ENCODE results near the gene GPR3. TPM values are rescaled to one million over a fixed set of nuclear protein-coding genes. Genes with fewer than 3 reads are reported as not detected.

The GPR3 gene
- total and polyA plus RNA-seq, 11 donors, result 0.11 to 3.7 (median 0.53) TPM; not detected in 1

DNA sequence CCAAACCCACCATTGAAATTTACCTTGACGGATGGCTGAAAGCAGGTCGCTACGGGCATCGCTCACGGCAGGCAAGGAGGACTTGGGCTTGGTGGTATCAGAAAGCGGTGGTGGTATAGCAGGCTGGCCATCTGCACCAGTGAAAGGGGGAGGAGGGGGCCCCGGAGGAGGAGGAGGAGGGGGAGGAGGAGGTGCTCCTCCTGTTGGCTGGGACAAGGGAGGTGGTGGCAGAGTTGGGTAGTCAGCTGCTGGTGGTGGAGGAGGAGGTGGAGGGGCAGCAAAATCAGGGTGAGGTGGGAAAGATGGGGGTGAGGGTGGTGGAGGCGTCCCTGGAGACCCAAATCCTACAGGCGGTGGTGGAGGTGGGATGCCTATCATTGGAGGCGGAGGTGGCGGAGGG is 17.2 kb downstream of the GPR3 start:
- DNase-seq, result no peak
- Histone ChIP-seq H3K36me3 (peaks cover 0 to 88% (median 82%) of the 10 kb centered on the region in 9 donors), H3K4me1 (peaks cover 7 to 49% (median 34%) of the 10 kb centered on the region in 12 donors), H3K27me3 (no peaks in the 10 kb centered on the region), H3K27ac (no peak overlapping the region), H3K4me3 (no peak overlapping the region), H3K9me3 (no peaks in the 10 kb centered on the region)
- ATAC-seq, result no peak
- WGBS, 4 donors, result 93 to 95% (median 94%) methylated on average over 11 of the region's 11 CpGs
- TF ChIP-seq, protein P1, sequence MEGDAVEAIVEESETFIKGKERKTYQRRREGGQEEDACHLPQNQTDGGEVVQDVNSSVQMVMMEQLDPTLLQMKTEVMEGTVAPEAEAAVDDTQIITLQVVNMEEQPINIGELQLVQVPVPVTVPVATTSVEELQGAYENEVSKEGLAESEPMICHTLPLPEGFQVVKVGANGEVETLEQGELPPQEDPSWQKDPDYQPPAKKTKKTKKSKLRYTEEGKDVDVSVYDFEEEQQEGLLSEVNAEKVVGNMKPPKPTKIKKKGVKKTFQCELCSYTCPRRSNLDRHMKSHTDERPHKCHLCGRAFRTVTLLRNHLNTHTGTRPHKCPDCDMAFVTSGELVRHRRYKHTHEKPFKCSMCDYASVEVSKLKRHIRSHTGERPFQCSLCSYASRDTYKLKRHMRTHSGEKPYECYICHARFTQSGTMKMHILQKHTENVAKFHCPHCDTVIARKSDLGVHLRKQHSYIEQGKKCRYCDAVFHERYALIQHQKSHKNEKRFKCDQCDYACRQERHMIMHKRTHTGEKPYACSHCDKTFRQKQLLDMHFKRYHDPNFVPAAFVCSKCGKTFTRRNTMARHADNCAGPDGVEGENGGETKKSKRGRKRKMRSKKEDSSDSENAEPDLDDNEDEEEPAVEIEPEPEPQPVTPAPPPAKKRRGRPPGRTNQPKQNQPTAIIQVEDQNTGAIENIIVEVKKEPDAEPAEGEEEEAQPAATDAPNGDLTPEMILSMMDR (IDR thresholded peaks at IDR 0.05), result no peak
- no peak for TF ChIP-seq POLR2A (IDR thresholded peaks at IDR 0.05)
- intact Hi-C loops (cut with DNase I), result loop anchor here in 4 of 10 donors (5.0 to 10.0 kb wide), 5 partner anchors 115 to 255 kb away; partner anchors contain the start of gene AHDC1 (in 1 of the 4)

DNA sequence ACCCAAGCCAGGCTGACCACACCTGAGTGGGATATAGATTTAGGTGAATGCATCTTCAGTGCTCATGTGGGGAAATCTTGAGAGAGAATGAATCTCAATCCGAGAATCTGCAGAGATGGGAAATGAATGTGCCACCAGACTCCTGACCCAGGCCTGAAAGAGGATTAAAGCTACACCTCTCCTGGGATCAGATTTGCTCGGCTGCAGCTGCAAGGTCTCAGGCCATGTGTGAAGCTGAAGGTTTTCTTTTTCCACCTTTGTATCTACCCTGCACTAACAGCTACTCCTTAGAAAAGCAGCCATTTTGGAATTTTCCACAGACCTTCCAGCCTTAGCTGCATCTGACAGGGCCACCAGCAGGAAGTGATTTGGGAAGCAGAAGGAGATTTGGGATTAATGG is 18.3 kb downstream of the GPR3 start:
- 64 to 86% (median 85%) methylated on average over 2 of the region's 2 CpGs for WGBS, 4 donors
- ATAC-seq, result no peak
- H3K4me3 ChIP-seq, result no peak overlapping the region
- no peak for DNase-seq
- peaks cover 0 to 98% (median 92%) of the 10 kb centered on the region in 9 donors for H3K36me3 ChIP-seq
- TF ChIP-seq POLR2A (IDR thresholded peaks at IDR 0.05), result no peak
- TF ChIP-seq, protein P1 (IDR thresholded peaks at IDR 0.05), result no peak
- H3K9me3 ChIP-seq, result no peaks in the 10 kb centered on the region
- intact Hi-C loops (cut with DNase I), result loop anchor here in 1 of 10 donors (5.0 kb wide), 1 partner anchor 252 kb away; no protein-coding TSS in a partner anchor
- H3K27ac ChIP-seq, result no peak overlapping the region
- peaks cover 3 to 39% (median 24%) of the 10 kb centered on the region in 12 donors for H3K4me1 ChIP-seq
- no peaks in the 10 kb centered on the region for H3K27me3 ChIP-seq

DNA sequence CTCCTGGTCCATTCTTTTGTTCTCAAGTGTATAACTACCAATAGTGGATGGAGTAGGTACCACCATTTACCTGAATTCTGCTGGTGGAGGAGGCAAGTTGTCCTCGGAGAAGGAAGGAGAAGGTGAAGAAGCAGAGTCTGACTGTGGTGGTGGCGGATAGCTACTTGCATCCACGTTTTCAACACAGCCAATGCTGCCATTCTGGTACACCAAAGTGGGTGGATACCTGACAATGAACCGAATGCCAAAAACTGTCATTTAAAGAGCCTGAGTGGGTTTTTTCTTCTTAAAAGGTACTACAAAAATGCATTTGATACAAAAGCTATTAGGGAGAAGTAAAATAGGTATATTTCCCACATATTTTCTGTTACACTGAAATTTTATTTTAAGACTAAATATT is 20.1 kb downstream of the GPR3 start:
- H3K9me3 ChIP-seq, result no peaks in the 10 kb centered on the region
- peaks cover 3 to 39% (median 26%) of the 10 kb centered on the region in 12 donors for H3K4me1 ChIP-seq
- ATAC-seq, result no peak
- H3K27ac ChIP-seq, result peak overlapping the region in 9 of 12 donors; percentile 11 to 72 (median 40)
- DNase-seq, result no peak
- WGBS, 4 donors, result 85 to 90% (median 87%) methylated on average over 4 of the region's 4 CpGs
- intact Hi-C loops (cut with DNase I), result loop anchor here in 1 of 10 donors (5.0 kb wide), 1 partner anchor 250 kb away; no protein-coding TSS in a partner anchor
- no peak for TF ChIP-seq POLR2A (IDR thresholded peaks at IDR 0.05)
- TF ChIP-seq, protein P1 (IDR thresholded peaks at IDR 0.05), result no peak
- H3K4me3 ChIP-seq, result no peak overlapping the region
- H3K27me3 ChIP-seq, result no peaks in the 10 kb centered on the region
- peaks cover 0 to 100% (median 98%) of the 10 kb centered on the region in 9 donors for H3K36me3 ChIP-seq

DNA sequence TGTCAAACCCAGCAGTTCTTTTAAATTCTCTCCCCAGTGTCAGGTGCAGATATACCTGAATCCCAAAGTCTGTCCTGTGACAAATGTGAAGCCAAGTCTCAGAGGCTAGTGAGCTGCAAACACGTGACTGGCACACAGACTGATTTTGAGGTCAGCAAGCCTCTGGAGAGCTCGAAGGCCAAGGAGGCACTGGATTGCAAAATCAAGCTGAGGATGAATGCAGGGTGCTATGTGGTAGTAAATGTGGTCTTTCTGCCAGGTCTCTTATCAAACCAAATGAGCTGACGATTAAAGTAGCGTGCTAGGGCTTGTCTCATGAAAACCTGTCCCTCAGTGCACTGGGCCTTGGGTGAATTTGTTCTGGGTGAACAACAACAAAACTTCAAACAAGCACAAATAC is 20.6 kb downstream of the GPR3 start:
- H3K27ac ChIP-seq, result peak overlapping the region in 10 of 12 donors; percentile 11 to 72 (median 38)
- intact Hi-C loops (cut with DNase I), result loop anchor here in 1 of 10 donors (5.0 kb wide), 1 partner anchor 249 kb away; no protein-coding TSS in a partner anchor
- WGBS, 4 donors, result 44 to 62% (median 51%) methylated on average over 4 of the region's 4 CpGs
- H3K36me3 ChIP-seq, result peaks cover 0 to 100% (median 98%) of the 10 kb centered on the region in 9 donors
- DNase-seq (peak in 1 of 5 donors; percentile 68), ATAC-seq (peak; percentile 29 to 86 (median 76))
- TF ChIP-seq POLR2A (IDR thresholded peaks at IDR 0.05), result no peak
- TF ChIP-seq, protein P1 (IDR thresholded peaks at IDR 0.05), result no peak
- H3K4me1 ChIP-seq, result peaks cover 3 to 44% (median 31%) of the 10 kb centered on the region in 12 donors
- H3K27me3 ChIP-seq, result no peaks in the 10 kb centered on the region
- H3K9me3 ChIP-seq, result no peaks in the 10 kb centered on the region
- H3K4me3 ChIP-seq, result no peak overlapping the region
